ENCODE measurements around the gene BMX. TPM values are rescaled to one million over a fixed set of nuclear protein-coding genes. Genes with fewer than 3 reads are reported as not detected.

The BMX gene
- total and polyA plus RNA-seq, 10 of the 15 experiments (the other 5 are each of a cell fraction or from before 2014, with no cell fraction given): not detected

DNA sequence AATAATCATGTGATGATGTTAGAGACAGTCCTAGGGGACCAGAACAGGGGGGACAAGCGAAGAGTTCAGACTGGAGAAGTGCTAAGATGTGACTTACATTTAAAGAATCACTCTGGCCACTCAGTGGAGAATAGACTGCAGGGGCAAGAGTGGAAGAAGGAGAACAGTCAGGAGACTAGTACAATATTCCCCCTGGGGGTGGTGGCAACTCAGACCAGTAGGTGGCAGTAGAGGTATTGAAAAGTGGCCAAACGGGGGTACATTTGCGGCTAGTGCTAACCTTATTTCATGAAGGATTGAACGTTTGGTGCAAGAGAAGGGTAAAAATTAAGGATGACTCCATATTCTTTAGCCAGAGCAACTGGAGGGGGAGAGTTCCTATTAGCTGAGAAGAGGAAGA lies 2.7 kb upstream of the BMX start:
- Histone ChIP-seq H3K4me2 (ENCODE audit: control insufficient read depth, insufficient read depth) (no peak overlapping the region), H3K4me1 (ENCODE audit: control insufficient read depth, insufficient read depth, low read length) (no peaks in the 10 kb centered on the region), H3K4me3 (no peak overlapping the region), H4K20me1 (ENCODE audit: control insufficient read depth, insufficient read depth) (no peaks in the 10 kb centered on the region), H3K9me3 (replicated peaks; ENCODE audit: control insufficient read depth, insufficient read depth, low read length) (no peaks in the 10 kb centered on the region), H3K79me2 (ENCODE audit: control insufficient read depth, insufficient read depth, low read length) (no peaks in the 10 kb centered on the region), H3K9ac (ENCODE audit: control insufficient read depth, insufficient read depth, low read length) (no peak overlapping the region), H2AFZ (ENCODE audit: control insufficient read depth, low read depth, low read length) (no peak overlapping the region), H3K27ac (ENCODE audit: control insufficient read depth, insufficient read depth) (no peak overlapping the region), H3K27me3 (replicated peaks in 1 of 2; ENCODE audit: control insufficient read depth in 2 of 2, insufficient read depth in 2 of 2, low read length in 1 of 2) (no peaks in the 10 kb centered on the region), H3K36me3 (ENCODE audit: control insufficient read depth in 2 of 2, insufficient read depth in 2 of 2, low read length in 1 of 2) (no peaks in the 10 kb centered on the region)
- BruUV-seq (replicated peaks): no TSS peak
- ChIA-PET POLR2A (no interaction called here), CTCF (interaction anchor here (1.2 to 3.9 kb wide), 2 partner anchors 9 to 67 kb away, joined by 3 to 16 read pairs; no protein-coding TSS in a partner anchor), RAD21 (ENCODE audit: unreplicated experiment) (interaction anchor here (0.9 kb wide), 1 partner anchor 147 kb away, joined by 3 read pairs; no protein-coding TSS in a partner anchor), SMC1A (ENCODE audit: uncharacterized antibody, unreplicated experiment) (interaction anchor here (0.7 to 1.3 kb wide), 3 partner anchors 26 to 242 kb away, joined by 3 to 4 read pairs (median 3); no protein-coding TSS in a partner anchor)
- in situ Hi-C loops (cut with MboI) (no loop called here), intact Hi-C loops (cut with micrococcal nuclease; ENCODE audit: unreplicated experiment) (loop anchor here (1.0 to 10.0 kb wide), 4 partner anchors 67 to 1199 kb away; no protein-coding TSS in a partner anchor)
- FAIRE-seq (peak; percentile 66), DNase-seq (ENCODE audit: low read depth, low spot score) (no peak), ATAC-seq (peak; percentile 70)
- 0% methylated on average over 4 of the region's 4 CpGs for WGBS (ENCODE audit: insufficient coverage, insufficient replicate concordance, low lambda C conversion rate, missing lambda C conversion rate)
- peak; percentile 61 for TF ChIP-seq RAD21 (IDR thresholded peaks at IDR 0.05; ENCODE audit: insufficient read depth, low read depth, low read length)
- TF ChIP-seq SMC3 (IDR thresholded peaks at IDR 0.05; ENCODE audit: borderline replicate concordance, low read length): peak; percentile 47; the same call in 1 of the 2 replicates
- no peak for TF ChIP-seq ZNF24 (IDR thresholded peaks at IDR 0.05)
- TF ChIP-seq, protein P1, sequence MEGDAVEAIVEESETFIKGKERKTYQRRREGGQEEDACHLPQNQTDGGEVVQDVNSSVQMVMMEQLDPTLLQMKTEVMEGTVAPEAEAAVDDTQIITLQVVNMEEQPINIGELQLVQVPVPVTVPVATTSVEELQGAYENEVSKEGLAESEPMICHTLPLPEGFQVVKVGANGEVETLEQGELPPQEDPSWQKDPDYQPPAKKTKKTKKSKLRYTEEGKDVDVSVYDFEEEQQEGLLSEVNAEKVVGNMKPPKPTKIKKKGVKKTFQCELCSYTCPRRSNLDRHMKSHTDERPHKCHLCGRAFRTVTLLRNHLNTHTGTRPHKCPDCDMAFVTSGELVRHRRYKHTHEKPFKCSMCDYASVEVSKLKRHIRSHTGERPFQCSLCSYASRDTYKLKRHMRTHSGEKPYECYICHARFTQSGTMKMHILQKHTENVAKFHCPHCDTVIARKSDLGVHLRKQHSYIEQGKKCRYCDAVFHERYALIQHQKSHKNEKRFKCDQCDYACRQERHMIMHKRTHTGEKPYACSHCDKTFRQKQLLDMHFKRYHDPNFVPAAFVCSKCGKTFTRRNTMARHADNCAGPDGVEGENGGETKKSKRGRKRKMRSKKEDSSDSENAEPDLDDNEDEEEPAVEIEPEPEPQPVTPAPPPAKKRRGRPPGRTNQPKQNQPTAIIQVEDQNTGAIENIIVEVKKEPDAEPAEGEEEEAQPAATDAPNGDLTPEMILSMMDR (IDR thresholded peaks at IDR 0.05 in 2 of 3, conservative IDR thresholded peaks at IDR 0.05 in 1 of 3; ENCODE audit: control insufficient read depth in 2 of 3, extremely low read depth in 1 of 3, insufficient read depth in 1 of 3, low read depth in 3 of 3, low read length in 3 of 3): peak; percentile 72 to 79 (median 76)
- 0 out of 2 replicates have a peak, but pooled peaks have one; percentile 19 for TF ChIP-seq RUNX3 (IDR thresholded peaks at IDR 0.05; ENCODE audit: low read length)
- TF ChIP-seq, protein P2, sequence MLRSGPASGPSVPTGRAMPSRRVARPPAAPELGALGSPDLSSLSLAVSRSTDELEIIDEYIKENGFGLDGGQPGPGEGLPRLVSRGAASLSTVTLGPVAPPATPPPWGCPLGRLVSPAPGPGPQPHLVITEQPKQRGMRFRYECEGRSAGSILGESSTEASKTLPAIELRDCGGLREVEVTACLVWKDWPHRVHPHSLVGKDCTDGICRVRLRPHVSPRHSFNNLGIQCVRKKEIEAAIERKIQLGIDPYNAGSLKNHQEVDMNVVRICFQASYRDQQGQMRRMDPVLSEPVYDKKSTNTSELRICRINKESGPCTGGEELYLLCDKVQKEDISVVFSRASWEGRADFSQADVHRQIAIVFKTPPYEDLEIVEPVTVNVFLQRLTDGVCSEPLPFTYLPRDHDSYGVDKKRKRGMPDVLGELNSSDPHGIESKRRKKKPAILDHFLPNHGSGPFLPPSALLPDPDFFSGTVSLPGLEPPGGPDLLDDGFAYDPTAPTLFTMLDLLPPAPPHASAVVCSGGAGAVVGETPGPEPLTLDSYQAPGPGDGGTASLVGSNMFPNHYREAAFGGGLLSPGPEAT (IDR thresholded peaks at IDR 0.05; ENCODE audit: low read depth): no peak
- no peak for TF ChIP-seq E2F8 (IDR thresholded peaks at IDR 0.05; ENCODE audit: low read depth, partially characterized antibody)
- no peak for TF ChIP-seq GABPA (IDR thresholded peaks at IDR 0.05; ENCODE audit: low read depth)
- TF ChIP-seq YY1 (IDR thresholded peaks at IDR 0.05; ENCODE audit: low read depth, low read length): 0 out of 2 replicates have a peak, but pooled peaks have one; percentile 27
- TF ChIP-seq CEBPB (IDR thresholded peaks at IDR 0.05; ENCODE audit: borderline replicate concordance in 1 of 2, low read depth in 2 of 2, low read length in 2 of 2): no peak
- no peak for TF ChIP-seq USF1 (IDR thresholded peaks at IDR 0.05; ENCODE audit: borderline replicate concordance, extremely low read length, insufficient read depth, low read depth, low read length)
- TF ChIP-seq NBN (IDR thresholded peaks at IDR 0.05): no peak
